Activated CD4-positive, alpha-beta T cell treated with anti-CD3 and anti-CD28 coated beads, Interleukin-2, amount 10 ng/mL, durations not matched to agents 24 days and 14 days (primary cell): ENCODE results near the gene HSH2D. TPM values are rescaled to one million over a fixed set of nuclear protein-coding genes. Genes with fewer than 3 reads are reported as not detected.

ENCODE experiments used
- DNase-seq: peaks from one replicate; pipeline ENCODE4 v3.0.0; 2022
- H3K27ac Mint-ChIP-seq: one replicate; pipeline ENCODE4 v1.8.0; 2022; ENCODE audit warnings: mild to moderate bottlenecking, mixed read lengths
- H3K27me3 Mint-ChIP-seq: one replicate; pipeline ENCODE4 v1.8.0; 2022; ENCODE audit warnings: mixed read lengths
- H3K36me3 Mint-ChIP-seq: one replicate; pipeline ENCODE4 v1.8.0; 2022; ENCODE audit warnings: low read depth, mild to moderate bottlenecking, mixed read lengths
- H3K4me1 Mint-ChIP-seq: one replicate; pipeline ENCODE4 v1.8.0; 2021; ENCODE audit warnings: mixed read lengths
- H3K4me3 Mint-ChIP-seq: one replicate; pipeline ENCODE4 v1.8.0; 2022; ENCODE audit warnings: mild to moderate bottlenecking, moderate library complexity, mixed read lengths
- H3K9me3 Mint-ChIP-seq: one replicate; pipeline ENCODE4 v1.8.0; 2021; ENCODE audit warnings: mixed read lengths
- intact Hi-C: fragments of 100-400 bp; cut with micrococcal nuclease; formaldehyde crosslinking; loops from one replicate; pipeline ENCODE4 v1.15.1; 2023
- total RNA-seq: library from RNA; stranded (reverse); gene quantifications from 2 replicates; pipeline ENCODE4 v1.2.3, GENCODE V29; 2022

HSH2D gene
- total RNA-seq, 1 donor from 2014 or later: 22.7 TPM

DNA sequence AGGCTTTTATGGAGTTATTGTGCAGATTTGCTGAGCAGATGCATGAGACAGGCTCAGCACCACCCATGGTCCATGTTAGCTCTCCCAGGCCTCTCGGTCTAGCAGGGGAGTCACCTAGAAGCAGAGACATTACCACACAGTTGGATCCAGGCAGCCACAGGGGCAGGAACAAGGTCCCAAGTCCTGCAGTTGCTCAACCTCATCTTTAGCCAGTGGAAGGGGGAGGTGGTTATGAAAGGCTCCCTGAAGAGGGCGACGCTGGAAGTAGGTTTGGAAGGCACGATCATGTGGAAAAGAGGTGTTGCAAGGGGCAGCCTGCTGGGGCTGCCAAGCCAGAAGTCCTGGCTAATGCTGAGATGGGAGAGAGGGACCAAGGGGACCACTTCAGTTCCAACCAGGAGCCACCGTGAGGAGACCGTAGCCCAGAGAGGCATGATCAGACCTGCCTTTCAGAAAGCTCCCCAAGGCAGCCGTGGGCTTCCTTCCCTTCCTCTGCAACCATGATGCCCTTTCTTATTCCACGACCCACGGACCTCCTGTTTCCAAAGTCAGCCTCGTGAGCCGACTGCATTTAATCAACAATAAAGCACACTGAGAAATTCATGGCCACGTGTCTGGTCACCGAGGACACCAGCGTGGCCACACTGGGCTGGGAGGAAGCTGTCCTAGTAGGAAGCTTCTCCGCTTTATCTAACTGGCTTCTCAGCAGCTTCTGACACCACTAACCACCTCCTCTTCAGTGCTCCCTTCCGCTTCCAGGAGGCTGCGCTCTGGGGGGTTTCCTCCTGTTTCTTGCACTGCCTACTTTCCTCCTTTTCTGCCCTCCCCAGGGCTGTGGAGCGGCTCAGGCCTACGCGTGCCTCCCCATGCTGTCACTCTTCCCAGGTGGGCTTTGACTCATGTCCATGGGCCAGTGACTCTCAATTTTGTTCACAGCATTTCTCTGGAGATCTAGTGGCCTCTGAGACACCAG is 56.8 kb downstream of the HSH2D start:
- Mint-ChIP-seq H3K9me3 (no peaks in the 10 kb centered on the region), H3K36me3 (peaks cover 35% of the 10 kb centered on the region), H3K27me3 (no peaks in the 10 kb centered on the region), H3K27ac (peak overlapping the region; percentile 29), H3K4me3 (peak overlapping the region; percentile 50), H3K4me1 (peaks cover 45% of the 10 kb centered on the region)
- no peak for DNase-seq
- intact Hi-C loops: no loop called here

DNA sequence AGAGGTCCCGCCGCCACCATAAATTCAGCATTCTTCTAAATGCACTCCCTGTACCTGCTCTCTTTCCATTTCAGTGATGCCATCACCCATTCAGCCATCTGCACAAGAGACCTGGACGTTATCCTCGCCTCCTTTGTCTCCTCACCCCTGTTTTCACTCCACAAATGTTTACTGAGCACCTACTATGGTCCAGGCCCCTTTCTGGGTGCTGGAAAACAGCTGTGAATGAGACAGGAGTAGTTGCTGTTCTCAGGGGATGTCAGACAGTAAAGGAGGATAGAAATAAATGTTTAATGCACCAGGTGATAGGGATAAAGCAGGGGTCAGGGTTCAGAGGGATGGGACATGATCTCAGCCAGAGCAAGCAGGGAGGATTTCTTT is 57.5 kb downstream of the HSH2D start:
- Mint-ChIP-seq H3K4me1 (peaks cover 45% of the 10 kb centered on the region), H3K27ac (peak overlapping the region; percentile 34), H3K36me3 (peaks cover 35% of the 10 kb centered on the region), H3K9me3 (no peaks in the 10 kb centered on the region), H3K4me3 (peak overlapping the region; percentile 50), H3K27me3 (no peaks in the 10 kb centered on the region)
- intact Hi-C loops: no loop called here
- no peak for DNase-seq

DNA sequence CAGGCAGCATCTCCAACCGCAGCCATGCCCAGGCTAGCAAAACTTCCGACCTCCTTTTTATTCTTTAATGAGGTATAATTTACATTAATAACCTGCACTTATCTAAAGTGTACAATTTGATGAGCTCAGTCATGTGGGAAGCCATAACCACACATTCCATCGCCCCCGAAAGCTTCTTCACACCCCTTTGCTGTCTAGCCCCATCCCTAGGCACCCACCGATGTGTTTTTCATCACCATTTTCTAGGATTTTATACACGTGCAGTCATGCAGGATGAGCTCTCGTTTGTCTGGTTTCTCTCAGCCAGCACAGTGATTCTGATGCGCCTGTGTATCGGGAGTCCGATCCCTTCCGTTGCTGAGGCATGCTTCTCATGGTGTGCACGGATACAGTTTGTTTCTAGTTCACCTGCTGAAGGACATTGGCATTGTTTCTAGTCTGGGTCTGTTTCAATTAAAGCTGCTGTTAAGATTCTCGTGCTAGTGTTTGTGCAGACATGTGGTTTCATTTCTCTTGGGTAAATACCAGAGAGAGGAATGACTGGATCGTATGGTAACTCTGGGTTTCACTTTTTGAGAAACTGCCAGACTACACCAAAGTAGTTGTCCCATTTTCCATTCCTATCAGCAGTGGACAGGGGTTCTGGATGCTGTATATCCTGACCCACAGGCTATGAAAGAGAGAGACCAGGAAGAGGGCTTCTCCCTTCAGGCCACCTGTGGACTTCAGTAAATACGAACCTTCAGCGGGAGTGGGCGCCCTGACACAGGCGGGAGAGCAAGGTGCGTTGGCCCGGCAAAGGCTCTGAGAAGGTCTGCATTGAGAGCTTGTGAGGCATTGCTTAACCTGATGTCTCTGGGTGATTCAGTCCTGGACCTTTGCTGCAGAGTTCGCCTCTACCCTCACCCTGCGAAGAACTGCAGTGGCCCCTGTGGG is 59.1 kb downstream of the HSH2D start:
- Mint-ChIP-seq H3K36me3 (peaks cover 41% of the 10 kb centered on the region), H3K27me3 (no peaks in the 10 kb centered on the region), H3K4me3 (no peak overlapping the region), H3K27ac (no peak overlapping the region), H3K4me1 (peaks cover 47% of the 10 kb centered on the region), H3K9me3 (no peaks in the 10 kb centered on the region)
- no peak for DNase-seq
- intact Hi-C loops: no loop called here

DNA sequence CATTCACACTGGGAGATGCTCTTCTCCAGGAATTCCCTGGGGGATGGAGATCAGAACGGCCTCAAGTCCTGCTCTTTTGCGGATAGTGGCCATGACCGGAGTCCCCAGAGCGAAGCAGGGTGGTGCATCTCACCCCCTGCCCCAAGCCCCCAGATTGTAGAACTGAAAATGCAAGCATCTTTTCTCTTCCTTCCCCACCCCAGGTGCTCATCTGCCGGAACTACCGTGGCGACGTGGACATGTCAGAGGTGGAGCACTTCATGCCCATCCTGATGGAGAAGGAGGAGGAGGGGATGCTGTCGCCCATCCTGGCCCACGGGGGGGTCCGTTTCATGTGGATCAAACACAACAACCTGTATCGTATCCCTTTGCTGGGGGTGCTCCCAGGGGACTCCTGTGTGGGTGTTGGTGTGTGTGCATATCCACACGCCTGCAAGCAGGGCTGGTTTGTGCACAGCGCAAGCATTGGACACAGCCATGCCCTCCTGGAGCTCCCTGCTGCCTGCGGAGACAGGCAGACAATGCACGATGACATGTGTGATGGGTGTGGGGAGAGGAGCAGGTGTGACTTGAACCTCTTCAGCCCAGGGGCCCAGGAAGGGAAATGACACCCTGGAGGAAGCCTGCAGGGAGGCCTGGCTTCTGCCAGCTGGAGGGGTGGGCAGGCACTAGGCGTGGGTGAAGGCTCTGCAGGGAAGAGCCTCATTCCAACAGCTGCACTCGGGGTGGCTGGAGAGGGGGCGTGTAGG is 59.9 kb downstream of the HSH2D start:
- Mint-ChIP-seq H3K27ac (no peak overlapping the region), H3K36me3 (peaks cover 48% of the 10 kb centered on the region), H3K4me1 (peaks cover 51% of the 10 kb centered on the region), H3K4me3 (no peak overlapping the region), H3K9me3 (no peaks in the 10 kb centered on the region), H3K27me3 (no peaks in the 10 kb centered on the region)
- intact Hi-C loops: no loop called here
- DNase-seq: no peak

DNA sequence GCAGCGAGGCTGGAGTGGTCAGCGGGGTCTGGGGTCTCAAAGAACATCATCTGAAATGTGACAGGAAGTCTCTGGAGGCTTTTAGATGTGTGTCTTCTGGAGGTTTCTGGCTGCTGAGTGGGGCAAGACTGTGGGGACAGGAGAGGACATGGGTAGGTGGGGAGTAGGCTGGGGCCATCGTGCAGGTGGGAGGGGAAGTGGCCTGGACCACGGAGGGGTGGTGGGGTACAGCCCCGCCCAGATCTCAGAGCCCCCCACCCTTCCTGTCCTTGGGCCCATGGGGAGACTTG is 60.5 kb downstream of the HSH2D start:
- Mint-ChIP-seq H3K36me3 (peaks cover 52% of the 10 kb centered on the region), H3K27me3 (no peaks in the 10 kb centered on the region), H3K27ac (no peak overlapping the region), H3K4me1 (peaks cover 49% of the 10 kb centered on the region), H3K4me3 (no peak overlapping the region), H3K9me3 (no peaks in the 10 kb centered on the region)
- no peak for DNase-seq
- intact Hi-C loops: no loop called here

DNA sequence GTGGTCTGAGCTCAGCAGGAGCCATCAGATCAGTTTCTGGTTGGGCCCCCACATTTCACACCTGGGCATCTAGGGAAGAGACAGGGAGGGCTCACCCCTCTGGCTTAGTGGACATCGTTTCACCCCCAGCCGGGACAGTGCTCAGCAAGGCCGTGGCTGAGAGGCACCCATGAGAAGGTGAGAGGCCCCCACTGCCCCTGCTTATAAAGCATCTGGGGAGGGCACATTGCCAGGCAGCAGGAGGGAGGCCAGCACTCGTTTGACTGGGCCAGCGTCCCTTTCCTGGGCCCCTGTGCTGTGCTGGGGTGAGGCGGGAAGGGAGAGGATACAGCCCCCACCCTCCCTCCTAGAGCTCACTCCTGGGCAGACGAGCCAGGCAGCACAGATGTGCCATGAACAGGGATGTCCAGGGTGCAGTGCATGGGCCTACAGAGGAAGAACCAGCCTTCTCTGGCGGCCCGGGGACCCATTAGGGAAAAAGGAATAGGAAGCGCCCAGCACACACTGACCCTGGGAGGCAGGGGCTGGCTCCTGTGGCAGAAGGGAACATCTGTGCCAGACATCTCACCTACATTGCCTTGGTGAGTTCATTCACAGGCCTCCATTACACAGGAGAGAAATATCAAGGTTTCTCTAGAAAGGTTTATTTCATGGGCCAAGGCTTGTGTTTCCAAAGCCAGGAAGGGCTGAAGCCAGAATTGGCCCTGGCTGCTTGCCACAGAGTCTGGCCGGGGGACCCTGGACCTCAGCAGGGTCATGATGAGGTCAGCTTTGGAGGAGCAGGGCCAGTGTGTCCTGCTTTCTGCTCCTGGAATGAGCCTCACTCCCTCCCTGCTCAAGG is 61.9 kb downstream of the HSH2D start:
- Mint-ChIP-seq H3K36me3 (peaks cover 58% of the 10 kb centered on the region), H3K27me3 (no peaks in the 10 kb centered on the region)

DNA sequence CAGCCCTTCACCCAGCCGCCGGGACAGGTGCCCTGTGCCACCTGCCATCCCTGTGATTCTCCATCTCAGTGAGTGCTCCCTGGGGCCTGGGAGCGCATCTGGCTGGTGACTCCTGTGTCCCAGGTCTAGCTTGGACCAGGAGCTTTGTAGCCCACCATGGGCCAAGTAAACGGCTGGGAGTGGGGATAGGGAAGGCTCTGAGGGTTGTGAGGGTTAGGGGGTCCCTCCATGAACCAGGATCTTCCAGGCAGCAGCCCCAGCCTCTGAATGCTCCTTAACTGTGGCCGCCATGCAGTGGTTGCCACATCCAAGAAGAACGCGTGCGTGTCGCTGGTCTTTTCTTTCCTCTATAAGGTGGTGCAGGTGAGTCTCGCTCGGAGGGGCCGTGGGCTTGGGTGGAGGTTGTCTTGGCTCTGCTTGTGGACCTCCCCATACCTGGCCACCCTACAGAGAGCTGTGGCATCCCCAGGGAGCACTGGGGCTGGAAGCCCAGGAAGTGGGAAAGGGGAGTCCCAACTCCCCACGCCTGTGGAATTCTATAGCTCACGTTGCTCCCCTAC is 62.6 kb downstream of the HSH2D start:
- H3K9me3 Mint-ChIP-seq: no peaks in the 10 kb centered on the region
- peaks cover 59% of the 10 kb centered on the region for H3K36me3 Mint-ChIP-seq
- H3K27me3 Mint-ChIP-seq: no peaks in the 10 kb centered on the region
- intact Hi-C loops: no loop called here
- DNase-seq: no peak
- H3K4me3 Mint-ChIP-seq: no peak overlapping the region
- H3K27ac Mint-ChIP-seq: no peak overlapping the region
- peaks cover 36% of the 10 kb centered on the region for H3K4me1 Mint-ChIP-seq

More for the DNA sequence above, 61.9 kb downstream of the HSH2D start:
- intact Hi-C loops: no loop called here
- H3K27ac Mint-ChIP-seq: no peak overlapping the region
- no peak overlapping the region for H3K4me3 Mint-ChIP-seq
- DNase-seq: no peak
- H3K4me1 Mint-ChIP-seq: peaks cover 41% of the 10 kb centered on the region
- H3K9me3 Mint-ChIP-seq: no peaks in the 10 kb centered on the region

DNA sequence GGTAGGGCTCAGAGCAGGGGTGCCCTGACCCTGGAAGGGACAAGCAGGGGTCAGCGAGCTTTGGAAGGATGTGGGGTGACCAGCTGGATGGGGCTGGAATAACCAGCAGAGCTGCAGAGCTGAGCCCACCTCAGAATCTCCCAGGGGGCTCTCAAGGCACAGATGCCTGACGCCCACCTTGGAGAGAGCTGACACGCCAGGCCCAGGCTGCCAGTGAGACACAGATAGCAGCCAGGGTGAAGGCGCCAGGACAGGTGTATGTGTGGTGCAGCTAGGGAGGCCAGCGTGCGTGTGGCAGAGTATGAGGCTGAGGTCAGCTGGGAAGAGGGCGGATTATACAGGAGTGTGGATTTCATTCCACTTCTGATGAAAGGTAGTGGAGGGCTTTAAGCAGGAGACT is 63.2 kb downstream of the HSH2D start:
- intact Hi-C loops: no loop called here
- Mint-ChIP-seq H3K27me3 (no peaks in the 10 kb centered on the region), H3K9me3 (no peaks in the 10 kb centered on the region), H3K4me3 (no peak overlapping the region), H3K4me1 (peaks cover 33% of the 10 kb centered on the region), H3K36me3 (peaks cover 61% of the 10 kb centered on the region), H3K27ac (no peak overlapping the region)
- DNase-seq: no peak

DNA sequence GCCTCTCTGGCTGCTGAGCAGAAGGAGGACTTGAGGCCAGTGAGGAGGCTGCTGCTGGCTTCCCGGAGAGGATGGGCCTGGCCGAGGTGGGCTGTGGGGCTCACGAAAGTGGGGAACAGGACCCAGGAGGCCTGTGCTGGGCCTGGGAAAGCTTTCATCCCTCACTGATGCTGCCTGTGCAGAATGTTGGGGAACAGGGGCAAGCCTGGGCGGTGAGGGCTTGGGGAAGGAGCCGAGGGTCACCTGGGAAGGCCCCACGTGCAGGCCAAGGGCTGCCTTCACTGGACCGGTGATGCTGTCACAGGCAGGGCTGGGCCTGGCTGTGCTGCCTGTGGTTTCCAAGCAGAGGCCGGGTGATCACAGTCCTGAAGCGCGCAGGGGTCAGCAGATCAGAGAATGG is 63.6 kb downstream of the HSH2D start:
- Mint-ChIP-seq H3K4me1 (peaks cover 32% of the 10 kb centered on the region), H3K4me3 (no peak overlapping the region), H3K27ac (no peak overlapping the region), H3K9me3 (no peaks in the 10 kb centered on the region), H3K27me3 (no peaks in the 10 kb centered on the region), H3K36me3 (peaks cover 65% of the 10 kb centered on the region)
- intact Hi-C loops: no loop called here
- DNase-seq: no peak

DNA sequence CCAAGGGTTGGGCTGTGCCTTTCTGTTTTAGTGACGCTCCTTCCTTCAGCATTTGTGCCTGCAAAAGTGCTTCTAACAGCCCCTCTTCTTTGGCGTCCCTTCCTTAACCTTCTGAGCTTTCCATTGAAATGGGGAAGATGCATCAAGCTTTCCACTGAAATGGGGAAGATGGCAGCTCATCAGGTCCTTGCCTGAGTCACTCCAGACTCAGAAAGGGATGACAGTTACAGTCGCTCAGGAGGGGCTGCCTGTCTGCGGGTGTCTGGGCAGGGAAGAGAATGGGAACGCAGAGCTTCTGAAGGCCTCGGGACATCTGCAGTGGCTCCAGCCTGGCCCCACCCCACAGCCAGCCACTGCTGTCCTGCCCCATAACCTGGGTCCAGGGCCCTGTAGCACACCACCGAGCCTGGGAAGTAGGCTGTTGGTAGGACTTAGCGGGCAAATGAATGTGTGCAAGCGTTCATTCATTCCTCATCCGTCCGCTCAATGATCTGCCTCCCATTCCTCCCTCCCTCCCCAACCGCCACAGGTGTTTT is 64.1 kb downstream of the HSH2D start:
- intact Hi-C loops: no loop called here
- peaks cover 33% of the 10 kb centered on the region for H3K4me1 Mint-ChIP-seq
- no peak overlapping the region for H3K4me3 Mint-ChIP-seq
- H3K27ac Mint-ChIP-seq: peak overlapping the region; percentile 75
- H3K27me3 Mint-ChIP-seq: no peaks in the 10 kb centered on the region
- no peaks in the 10 kb centered on the region for H3K9me3 Mint-ChIP-seq
- DNase-seq: no peak
- H3K36me3 Mint-ChIP-seq: peaks cover 66% of the 10 kb centered on the region
